ENCODE measurements around the gene SNRNP25. TPM values are rescaled to one million over a fixed set of nuclear protein-coding genes. Genes with fewer than 3 reads are reported as not detected.

The SNRNP25 gene
- total and polyA plus RNA-seq, 9 of the 15 experiments (the other 6 are each of a cell fraction or from before 2014, with no cell fraction given): 59.0 to 176 (median 108) TPM

GRCh38 chr16:54237-54581 is 581 bp downstream of the SNRNP25 start:
- peaks cover 66% of the 10 kb centered on the region for H3K36me3 ChIP-seq (ENCODE audit: control insufficient read depth, insufficient read depth, low read length)
- H3K4me3 ChIP-seq: peak overlapping the region; percentile 92
- peak overlapping the region; percentile 80 for H3K27ac ChIP-seq (ENCODE audit: extremely low read depth, low read depth, low read length)
- BruUV-seq (replicated peaks): TSS peak; percentile 61
- in situ Hi-C loops (cut with MboI): no loop called here
- FAIRE-seq (no peak), ATAC-seq (no peak), DNase-seq (ENCODE audit: extremely low read depth in 1 of 4, low spot score in 3 of 4) (no peak)
- H2AFZ ChIP-seq (ENCODE audit: low read depth, low read length): 0 out of 2 replicates have a peak overlapping the region, but pooled peaks have one; percentile 85
- WGBS (ENCODE audit: insufficient coverage, low coverage, missing lambda C conversion rate): 0% methylated on average over 11 of the region's 12 CpGs
- peaks cover 12 to 17% of the 10 kb centered on the region in 2 experiments; a peak in 3 of 5 replicates for H3K4me1 ChIP-seq (replicated peaks in 1 of 2; ENCODE audit: control insufficient read depth in 2 of 2, insufficient read depth in 2 of 2, low read length in 2 of 2)
- peak overlapping the region; percentile 85 to 98 for H3K9ac ChIP-seq (ENCODE audit: insufficient read depth in 1 of 2, low read depth in 2 of 2, low read length in 2 of 2)
- H3K79me2 ChIP-seq (ENCODE audit: control insufficient read depth, insufficient read depth, low read length): peaks cover 66% of the 10 kb centered on the region
- intact Hi-C loops (cut with micrococcal nuclease): no loop called here
- H3K9me1 ChIP-seq (ENCODE audit: control insufficient read depth, insufficient read depth, low read length): peaks cover 2% of the 10 kb centered on the region
- H4K20me1 ChIP-seq (replicated peaks; ENCODE audit: control insufficient read depth, insufficient read depth, low read length): no peaks in the 10 kb centered on the region; the same call in none of the 2 replicates
- ChIA-PET POLR2A (interaction anchor here (1.2 to 2.1 kb wide), 5 partner anchors 11 to 21 kb away, joined by 3 to 9 read pairs (median 6); partner anchors contain the start of gene RHBDF1), CTCF (ENCODE audit: low intra/inter-chr PET ratio) (no interaction called here)
- H3K4me2 ChIP-seq (ENCODE audit: insufficient read depth, low read length): peak overlapping the region; percentile 73
- no peaks in the 10 kb centered on the region for H3K9me3 ChIP-seq (replicated peaks; ENCODE audit: control insufficient read depth, insufficient read depth, low read depth, low read length)
- no peaks in the 10 kb centered on the region for H3K27me3 ChIP-seq (ENCODE audit: control insufficient read depth in 2 of 2, insufficient read depth in 2 of 2, low read length in 2 of 2)
- peak; percentile 17 for TF ChIP-seq SAP30 (IDR thresholded peaks at IDR 0.05; ENCODE audit: borderline replicate concordance, insufficient read depth, low read depth, low read length, poor library complexity, severe bottlenecking)
- no peak for TF ChIP-seq TAF7 (tag; IDR thresholded peaks at IDR 0.05)
- no peak for TF ChIP-seq DEAF1 (CRISPR knock-in tag; IDR thresholded peaks at IDR 0.05)
- TF ChIP-seq IRF2 (CRISPR knock-in tag; IDR thresholded peaks at IDR 0.05): no peak
- TF ChIP-seq ZNF232 (CRISPR knock-in tag; IDR thresholded peaks at IDR 0.05): no peak
- TF ChIP-seq ZNF699 (CRISPR knock-in tag; IDR thresholded peaks at IDR 0.05; ENCODE audit: insufficient replicate concordance): no peak
- no peak for TF ChIP-seq COPS2 (conservative IDR thresholded peaks at IDR 0.05)
- peak; percentile 95 for TF ChIP-seq ZNF121 (CRISPR knock-in tag; conservative IDR thresholded peaks at IDR 0.05)
- TF ChIP-seq MCM2 (IDR thresholded peaks at IDR 0.05; ENCODE audit: low read depth): no peak
- TF ChIP-seq ZNF609 (CRISPR knock-in tag; IDR thresholded peaks at IDR 0.05; ENCODE audit: borderline replicate concordance): no peak
